DMS153 treated with DMSO at 0.1 percent for 48 hours (cell line): ENCODE data around the gene ARFRP1.
A peak's percentile ranks its signal among the peaks of the same experiment; 100 is the strongest.

Experiments
- DNase-seq: peaks from one replicate; lab custom pipeline; 2025; ENCODE audit not compliant: unreplicated experiment; lab: John Stamatoyannopoulos, UW

ARFRP1 gene, protein sequence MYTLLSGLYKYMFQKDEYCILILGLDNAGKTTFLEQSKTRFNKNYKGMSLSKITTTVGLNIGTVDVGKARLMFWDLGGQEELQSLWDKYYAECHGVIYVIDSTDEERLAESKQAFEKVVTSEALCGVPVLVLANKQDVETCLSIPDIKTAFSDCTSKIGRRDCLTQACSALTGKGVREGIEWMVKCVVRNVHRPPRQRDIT

DNA sequence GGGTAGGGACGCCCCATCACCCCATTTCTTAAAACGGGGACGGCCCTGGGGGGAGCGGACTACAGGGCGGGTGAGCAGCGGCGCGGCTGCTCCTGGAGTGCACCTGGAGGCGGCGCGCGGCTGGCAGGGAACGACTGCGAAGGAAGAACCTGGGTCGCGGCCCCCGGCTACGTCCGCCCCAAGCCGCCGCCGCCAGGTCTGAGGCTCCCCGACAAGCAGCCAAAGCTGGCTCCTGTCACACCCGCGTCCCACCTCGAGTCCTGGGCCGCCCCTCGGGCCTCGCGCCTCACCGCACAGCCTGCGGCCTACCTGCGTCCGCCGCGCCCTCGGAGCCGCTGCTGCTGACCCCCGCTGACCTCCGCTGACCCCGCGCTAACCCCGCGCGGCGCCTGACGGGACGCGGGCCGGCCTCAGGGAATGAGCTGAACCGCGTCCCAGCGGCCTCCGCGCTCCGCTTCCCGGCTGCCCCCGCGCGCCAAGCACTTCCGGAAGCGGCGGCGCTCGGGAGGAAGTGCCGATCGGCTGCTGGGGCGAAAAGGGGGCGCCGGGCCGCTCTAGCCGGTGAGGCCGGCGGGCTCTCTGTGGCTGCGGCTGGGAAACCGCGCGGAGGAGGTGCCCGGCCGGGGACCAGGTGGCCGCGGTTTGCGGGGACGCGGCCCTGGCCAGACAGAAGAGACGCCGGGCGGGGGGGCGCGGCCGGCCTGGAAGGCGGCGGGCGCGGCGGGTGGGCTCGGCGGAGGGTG lies at the start of gene ARFRP1, which contains the start of gene ZGPAT:
TSS of gene ARFRP1 (minus strand) at position 419 of the 743 bp plus-strand sequence. CDS start 885 bp downstream, outside the sequence.
TSS of gene ZGPAT (plus strand) at position 482 of the 743 bp plus-strand sequence. CDS start 542 bp downstream, outside the sequence.
- peak; percentile 77 for DNase-seq

GRCh38 chr20:63756648-63756991 lies 48.8 kb upstream of the ARFRP1 start:
- no peak for DNase-seq

- no peak for DNase-seq
Measured at GRCh38 chr20:63755933-63756647, 48.3 kb upstream of the ARFRP1 start.

- no peak for DNase-seq
Measured at GRCh38 chr20:63754008-63754407, 46.2 kb upstream of the ARFRP1 start.

DNA sequence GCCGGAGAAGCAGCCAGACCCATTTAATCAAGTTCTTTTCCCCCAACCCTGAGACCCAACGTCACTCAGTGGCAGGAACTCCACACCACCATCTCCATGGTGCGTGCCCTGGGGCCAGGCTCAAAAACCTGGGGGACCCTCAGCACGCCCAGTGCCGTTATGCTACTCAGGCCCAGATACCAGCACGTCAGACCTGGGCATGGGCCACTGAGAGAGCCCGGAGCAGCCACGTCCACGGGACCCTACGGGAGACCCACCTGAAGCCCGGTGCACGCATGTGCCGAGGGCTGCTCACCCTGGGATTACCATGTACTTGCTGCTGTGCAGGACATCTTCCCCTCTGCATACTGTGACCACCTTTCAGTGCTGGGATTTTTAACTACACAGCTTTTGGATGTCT lies 45.6 kb upstream of the ARFRP1 start:
- DNase-seq = no peak

DNA sequence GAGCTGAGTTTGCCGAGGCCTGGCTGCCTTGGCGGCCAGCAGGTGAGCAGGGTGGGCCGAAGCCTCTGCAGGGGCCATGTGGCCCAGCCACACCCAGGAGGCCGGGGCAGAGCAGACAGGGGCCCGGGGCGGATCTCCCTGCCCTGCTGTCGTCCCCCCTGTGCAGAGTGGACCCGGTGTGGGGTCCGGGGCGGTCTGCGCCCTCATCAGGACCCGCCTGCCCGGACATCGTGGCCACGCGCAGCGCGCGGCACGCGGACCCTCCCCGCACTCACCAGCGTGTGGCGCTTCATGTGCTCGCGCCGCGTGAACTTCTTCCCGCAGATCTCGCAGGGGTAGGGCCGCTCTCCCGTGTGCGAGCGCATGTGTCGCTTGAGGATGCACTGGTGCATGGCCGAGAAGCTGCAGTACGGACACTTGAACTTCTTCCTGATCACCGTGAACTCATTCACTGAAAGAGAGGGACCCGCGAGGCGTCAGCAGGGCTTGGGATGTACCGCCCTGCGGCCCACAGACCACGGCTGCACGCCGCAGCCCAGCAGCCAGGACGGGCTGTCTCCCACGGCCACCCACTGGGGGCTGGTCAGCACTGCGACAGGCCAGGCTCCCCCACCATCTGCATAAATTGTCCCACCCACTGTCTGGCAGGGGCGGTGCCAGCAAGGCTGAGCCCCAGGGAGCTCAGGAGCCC lies 44.8 kb upstream of the ARFRP1 start:
- DNase-seq = no peak

- peak; percentile 3 for DNase-seq
Measured at GRCh38 chr20:63751471-63752271, 43.9 kb upstream of the ARFRP1 start.

DNA sequence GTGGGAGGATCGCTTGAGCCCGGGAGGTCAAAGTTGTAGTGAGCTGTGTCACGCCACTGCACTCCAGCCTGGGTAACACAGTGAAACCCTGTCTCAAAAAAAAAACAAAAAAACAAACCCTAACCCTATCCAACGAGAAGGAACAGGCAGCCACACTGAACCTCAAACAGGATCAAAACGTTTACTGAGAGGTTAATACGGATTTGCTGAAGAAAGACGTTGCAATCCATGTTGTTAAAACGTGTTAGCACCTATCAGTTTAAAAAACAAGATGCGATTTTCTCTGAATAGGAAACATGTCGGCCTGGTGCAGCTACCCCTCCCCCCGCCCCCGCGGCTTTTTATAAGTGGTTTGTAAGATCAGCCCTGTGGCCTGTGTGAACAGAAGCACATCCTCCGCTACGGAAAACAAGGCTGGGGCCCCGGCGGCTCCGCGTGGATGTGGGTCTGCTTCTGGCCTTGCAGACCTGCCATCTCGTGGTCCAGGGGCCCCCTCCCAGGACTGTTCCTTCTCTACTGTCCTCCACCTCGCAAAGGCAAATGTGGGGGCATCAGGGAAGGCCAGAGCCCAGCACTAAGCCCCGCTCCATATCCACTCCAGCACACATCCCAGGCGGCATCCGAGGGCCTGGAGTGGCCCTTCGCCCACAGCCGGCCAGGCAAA lies 43.2 kb upstream of the ARFRP1 start:
- no peak for DNase-seq

GRCh38 chr20:63749597-63750508 lies 42.1 kb upstream of the ARFRP1 start:
- DNase-seq = no peak

GRCh38 chr20:63748934-63749270 lies 41.1 kb upstream of the ARFRP1 start:
- no peak for DNase-seq

DNA sequence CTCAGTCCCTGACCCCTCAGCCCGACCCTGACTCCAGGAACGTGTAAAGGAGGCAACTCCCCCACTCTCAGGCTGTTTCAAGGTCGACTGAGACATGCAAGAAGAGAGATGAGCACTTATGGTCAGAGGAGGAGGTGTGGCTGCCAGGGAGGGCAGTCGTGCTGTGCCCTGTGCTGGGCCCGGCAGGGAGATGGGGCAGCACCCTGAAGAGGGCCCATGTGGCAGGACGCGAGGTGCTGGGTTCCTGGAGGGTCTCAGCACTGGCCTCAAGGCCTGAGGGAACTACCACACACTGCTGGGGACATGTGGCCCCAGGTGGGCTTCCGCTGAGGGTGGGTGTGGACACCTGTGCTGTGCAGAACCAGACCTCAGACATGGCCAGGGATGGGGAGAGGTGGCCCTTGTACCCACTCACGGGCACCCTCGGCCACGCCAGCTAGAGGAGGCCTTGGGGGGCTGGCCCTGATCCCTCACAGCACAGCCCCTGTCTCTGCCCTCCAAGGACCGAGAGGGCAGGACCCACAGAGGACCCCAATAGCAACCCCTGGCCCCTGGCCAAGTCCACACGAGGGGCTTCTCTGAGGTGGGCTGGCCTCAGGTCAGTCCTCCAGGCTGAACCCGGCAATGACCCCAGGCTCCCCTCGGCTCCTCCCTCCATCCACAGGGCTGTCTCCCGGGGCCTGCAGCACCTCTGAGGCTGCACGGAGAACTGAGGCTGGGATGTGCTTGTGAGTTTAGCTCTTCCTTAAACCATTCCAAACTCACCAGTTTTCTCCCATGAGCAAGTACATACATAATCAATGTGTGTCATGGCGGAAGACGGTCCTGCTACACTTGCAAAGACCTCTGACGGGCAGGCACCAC lies 40.5 kb upstream of the ARFRP1 start:
- no peak for DNase-seq

DNA sequence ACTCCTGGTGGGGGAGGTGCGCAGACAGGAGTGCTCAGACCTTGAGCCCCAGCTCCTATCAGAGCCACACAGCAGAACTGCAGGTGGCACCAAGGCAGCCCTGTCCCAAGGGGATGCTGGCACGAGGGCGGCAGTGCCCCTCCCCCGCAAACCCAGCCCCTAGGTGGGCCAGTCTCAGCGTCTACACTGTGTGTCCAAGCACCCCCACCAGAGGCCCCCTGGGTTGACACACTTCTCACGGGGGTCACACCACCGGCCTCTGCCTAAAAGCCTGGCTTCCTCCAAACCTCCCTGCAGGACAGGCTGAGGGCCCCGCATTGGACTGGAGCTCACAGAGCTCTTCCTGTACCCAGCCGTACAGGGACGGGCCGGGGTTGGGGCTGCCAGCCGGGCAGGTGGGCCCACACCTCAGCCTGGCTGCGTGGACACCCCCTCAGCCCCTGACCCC lies 39.9 kb upstream of the ARFRP1 start:
- DNase-seq = no peak

DNA sequence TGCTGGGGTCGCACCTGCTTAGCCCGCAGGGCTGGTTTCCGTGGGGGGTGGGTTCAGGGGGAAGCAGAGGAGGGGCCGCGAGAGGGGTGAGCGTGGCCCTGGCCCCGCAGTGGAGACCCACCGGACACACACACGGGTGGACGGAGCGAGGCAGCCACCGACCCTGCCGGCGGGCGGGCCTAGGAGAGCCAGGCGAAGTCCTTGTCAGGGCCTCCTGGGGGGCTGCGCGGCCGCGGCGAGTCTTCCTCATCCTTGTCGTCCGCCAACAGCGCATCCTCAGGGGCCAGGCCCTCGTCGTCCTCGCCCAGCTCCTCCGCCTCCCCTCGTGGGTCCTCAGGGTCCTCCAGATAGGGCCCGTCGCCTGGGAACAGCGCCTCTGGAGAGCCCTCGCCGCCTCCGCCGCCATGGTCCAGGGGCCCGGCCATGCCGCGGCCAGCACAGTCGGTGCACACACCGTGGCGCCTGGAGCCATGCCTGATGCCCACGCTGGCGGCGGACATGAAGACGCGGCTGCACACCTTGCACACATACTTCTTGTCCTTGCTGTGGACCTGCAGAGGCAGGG lies 39.1 kb upstream of the ARFRP1 start:
- DNase-seq = no peak

DNA sequence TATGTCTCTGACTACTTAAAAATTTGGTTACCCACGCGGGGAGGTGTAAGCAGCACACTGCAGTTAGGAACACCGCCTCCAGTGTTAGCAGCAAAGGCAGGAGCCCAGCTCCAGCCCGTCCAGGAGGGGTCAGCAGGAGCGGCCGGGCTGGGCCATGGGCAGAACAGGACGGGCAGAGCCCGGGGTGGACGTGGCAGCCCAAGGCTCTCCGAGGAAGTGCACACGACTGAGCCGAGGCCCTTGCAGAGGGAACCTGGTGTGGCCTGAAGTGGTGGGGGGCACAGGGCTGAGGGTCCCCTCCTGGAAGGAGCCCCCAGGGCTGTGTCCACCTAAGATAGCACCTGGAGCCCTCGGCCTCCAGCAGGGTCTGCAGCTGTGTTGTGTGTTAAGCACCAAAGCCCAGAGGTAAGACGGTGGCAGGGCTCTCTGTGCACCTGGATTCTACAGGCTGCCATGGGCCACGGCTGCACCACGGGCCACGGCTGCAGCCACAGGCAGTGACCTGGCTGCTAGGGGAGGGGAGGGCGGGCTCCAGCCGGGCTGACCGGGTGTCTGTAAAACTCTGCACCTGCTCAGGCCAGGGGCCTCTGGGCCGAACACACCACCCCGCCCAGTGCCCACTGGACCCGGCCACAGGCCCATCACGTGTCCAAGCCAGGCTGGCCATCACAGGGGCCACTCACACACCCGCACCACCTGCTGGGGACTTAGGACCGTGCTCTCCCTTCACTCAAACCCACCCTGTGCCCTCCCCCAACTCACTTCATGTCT lies 38.4 kb upstream of the ARFRP1 start:
- DNase-seq = no peak

DNA sequence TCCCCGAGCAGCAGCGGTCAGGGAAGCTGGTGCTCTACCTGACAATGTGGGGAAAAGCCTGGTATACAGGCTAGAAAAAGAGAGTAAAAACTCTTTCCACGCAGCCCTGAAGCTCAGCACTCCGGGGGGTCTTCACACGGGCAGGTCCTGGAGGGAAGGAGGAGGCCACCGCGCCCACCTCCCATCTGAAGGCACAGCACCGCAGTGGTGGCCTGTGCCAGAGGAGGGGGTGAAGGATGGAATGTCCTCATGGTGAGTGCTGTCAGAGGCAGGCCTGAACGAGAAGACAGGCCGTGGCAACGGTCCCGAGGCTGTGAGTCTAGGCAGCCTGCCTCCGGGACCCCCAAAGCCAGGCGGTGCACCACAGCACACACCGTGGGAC lies 37.6 kb upstream of the ARFRP1 start:
- no peak for DNase-seq

GRCh38 chr20:63744574-63745423 lies 37.0 kb upstream of the ARFRP1 start:
- DNase-seq = no peak
